ENCODE measurements around the gene SHROOM1. TPM values are rescaled to one million over a fixed set of nuclear protein-coding genes. Genes with fewer than 3 reads are reported as not detected.

Gene SHROOM1
- total and polyA plus RNA-seq, 9 of the 15 experiments (the other 6 are each of a cell fraction or from before 2014, with no cell fraction given), result 0.44 to 26.5 (median 11.9) TPM

DNA sequence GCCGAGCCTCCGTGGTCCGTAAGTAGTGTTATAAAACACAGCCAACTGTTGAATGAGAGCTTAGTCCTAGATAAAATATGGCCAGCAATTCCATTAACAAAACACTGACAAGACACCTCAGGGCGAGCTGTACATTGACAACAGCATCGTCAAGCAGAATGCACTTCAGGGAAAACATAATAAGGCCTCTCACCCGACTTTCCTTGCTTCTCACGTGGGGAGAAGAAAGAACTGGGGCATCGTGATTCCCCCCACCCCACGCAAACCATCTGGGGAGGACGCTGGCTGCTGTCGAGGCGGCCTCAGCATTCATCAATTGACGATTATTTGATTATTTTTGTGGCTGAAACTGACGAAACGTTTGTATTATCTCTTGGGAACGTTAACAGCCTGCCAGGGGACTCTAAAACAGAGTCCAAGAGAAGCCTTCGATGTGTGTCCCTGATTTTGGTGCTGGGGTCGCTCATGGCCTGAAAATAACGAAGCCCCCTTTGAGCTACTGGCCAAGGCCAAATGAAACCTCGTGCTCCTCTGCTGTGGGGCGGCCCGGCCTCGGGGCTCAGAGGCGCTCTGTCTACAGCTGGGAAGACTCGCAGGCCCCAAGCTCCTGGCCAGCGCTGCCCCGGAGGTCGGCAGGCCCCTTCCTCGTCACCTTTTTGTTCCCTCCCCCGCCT lies 35.4 kb upstream of the SHROOM1 start (continued):
- TF ChIP-seq CHD2 (IDR thresholded peaks at IDR 0.05; ENCODE audit: low read depth, low read length), result 0 out of 2 replicates have a peak, but pooled peaks have one; percentile 19
- TF ChIP-seq, protein P1, sequence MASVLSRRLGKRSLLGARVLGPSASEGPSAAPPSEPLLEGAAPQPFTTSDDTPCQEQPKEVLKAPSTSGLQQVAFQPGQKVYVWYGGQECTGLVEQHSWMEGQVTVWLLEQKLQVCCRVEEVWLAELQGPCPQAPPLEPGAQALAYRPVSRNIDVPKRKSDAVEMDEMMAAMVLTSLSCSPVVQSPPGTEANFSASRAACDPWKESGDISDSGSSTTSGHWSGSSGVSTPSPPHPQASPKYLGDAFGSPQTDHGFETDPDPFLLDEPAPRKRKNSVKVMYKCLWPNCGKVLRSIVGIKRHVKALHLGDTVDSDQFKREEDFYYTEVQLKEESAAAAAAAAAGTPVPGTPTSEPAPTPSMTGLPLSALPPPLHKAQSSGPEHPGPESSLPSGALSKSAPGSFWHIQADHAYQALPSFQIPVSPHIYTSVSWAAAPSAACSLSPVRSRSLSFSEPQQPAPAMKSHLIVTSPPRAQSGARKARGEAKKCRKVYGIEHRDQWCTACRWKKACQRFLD (CRISPR knock-in tag; IDR thresholded peaks at IDR 0.05), result no peak; the same call in 1 of the 2 replicates

DNA sequence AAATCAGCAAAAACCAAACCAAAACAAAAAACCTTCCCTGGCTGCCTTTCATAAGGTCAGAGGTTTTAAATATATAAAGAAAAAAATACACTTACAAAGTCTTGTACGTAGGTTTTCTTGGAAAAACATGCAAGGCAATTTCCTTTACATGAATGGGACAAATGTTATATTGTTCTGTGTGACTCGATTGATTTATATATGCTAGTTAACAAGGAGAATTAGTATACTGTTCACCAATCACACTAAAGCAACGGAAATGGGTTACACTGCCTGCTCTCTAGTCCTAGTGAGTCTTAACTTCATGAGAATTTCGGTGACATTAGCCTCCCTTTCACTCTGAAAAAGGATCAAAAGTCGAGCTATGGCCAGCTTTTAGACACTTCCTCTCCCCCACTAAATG lies 30.3 kb upstream of the SHROOM1 start:
- H3K27ac ChIP-seq (ENCODE audit: extremely low read depth, low read depth, low read length), result no peak overlapping the region
- POLR2A ChIA-PET, result interaction anchor here (1.0 to 3.1 kb wide), 4 partner anchors 9 to 12 kb away, joined by 6 to 22 read pairs (median 8); no protein-coding TSS in a partner anchor
- H3K9me1 ChIP-seq (ENCODE audit: control insufficient read depth, insufficient read depth, low read length), result no peaks in the 10 kb centered on the region
- H3K4me3 ChIP-seq, result no peak overlapping the region
- no peaks in the 10 kb centered on the region for H3K79me2 ChIP-seq (ENCODE audit: control insufficient read depth, insufficient read depth, low read length)
- intact Hi-C loops (cut with micrococcal nuclease) (no loop called here), in situ Hi-C loops (cut with MboI) (no loop called here)
- no peak for TF ChIP-seq PHTF2 (CRISPR knock-in tag; IDR thresholded peaks at IDR 0.05)
- no peak for TF ChIP-seq RBM22 (IDR thresholded peaks at IDR 0.05; ENCODE audit: low read depth, low read length, poor library complexity, severe bottlenecking)
- TF ChIP-seq RAD21 (CRISPR knock-in tag; conservative IDR thresholded peaks at IDR 0.05 in 1 of 2, IDR thresholded peaks at IDR 0.05 in 1 of 2), result no peak
- no peak for TF ChIP-seq ZNF445 (CRISPR knock-in tag; IDR thresholded peaks at IDR 0.05; ENCODE audit: low read depth)
- TF ChIP-seq TSC22D4 (tag; IDR thresholded peaks at IDR 0.05), result no peak
- TF ChIP-seq, protein P2, sequence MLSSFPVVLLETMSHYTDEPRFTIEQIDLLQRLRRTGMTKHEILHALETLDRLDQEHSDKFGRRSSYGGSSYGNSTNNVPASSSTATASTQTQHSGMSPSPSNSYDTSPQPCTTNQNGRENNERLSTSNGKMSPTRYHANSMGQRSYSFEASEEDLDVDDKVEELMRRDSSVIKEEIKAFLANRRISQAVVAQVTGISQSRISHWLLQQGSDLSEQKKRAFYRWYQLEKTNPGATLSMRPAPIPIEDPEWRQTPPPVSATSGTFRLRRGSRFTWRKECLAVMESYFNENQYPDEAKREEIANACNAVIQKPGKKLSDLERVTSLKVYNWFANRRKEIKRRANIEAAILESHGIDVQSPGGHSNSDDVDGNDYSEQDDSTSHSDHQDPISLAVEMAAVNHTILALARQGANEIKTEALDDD (IDR thresholded peaks at IDR 0.05), result peak; percentile 58
- no peaks in the 10 kb centered on the region for H4K20me1 ChIP-seq (replicated peaks; ENCODE audit: control insufficient read depth, insufficient read depth, low read length)
- H3K36me3 ChIP-seq (ENCODE audit: control insufficient read depth, insufficient read depth, low read length), result no peaks in the 10 kb centered on the region
- H3K4me2 ChIP-seq (ENCODE audit: insufficient read depth, low read length), result no peak overlapping the region
- no peaks in the 10 kb centered on the region for H3K9me3 ChIP-seq (replicated peaks; ENCODE audit: control insufficient read depth, insufficient read depth, low read depth, low read length)
- peak overlapping the region; percentile 45 for H2AFZ ChIP-seq (ENCODE audit: low read depth, low read length)
- DNase-seq (ENCODE audit: extremely low read depth in 1 of 4, low spot score in 3 of 4) (no peak), ATAC-seq (no peak), FAIRE-seq (no peak)
- no peaks in the 10 kb centered on the region for H3K27me3 ChIP-seq (ENCODE audit: control insufficient read depth in 2 of 2, insufficient read depth in 2 of 2, low read length in 2 of 2)
- CTCF ChIA-PET (ENCODE audit: low intra/inter-chr PET ratio), result interaction anchor here (0.6 kb wide), 1 partner anchor 97 kb away, joined by 3 read pairs; no protein-coding TSS in a partner anchor
- H3K9ac ChIP-seq (ENCODE audit: insufficient read depth in 1 of 2, low read depth in 2 of 2, low read length in 2 of 2), result no peak overlapping the region
- peaks cover 4 to 8% of the 10 kb centered on the region in 2 experiments for H3K4me1 ChIP-seq (replicated peaks in 1 of 2; ENCODE audit: control insufficient read depth in 2 of 2, insufficient read depth in 2 of 2, low read length in 2 of 2)
- WGBS (ENCODE audit: insufficient coverage, low coverage, missing lambda C conversion rate), result 8% methylated on average over 5 of the region's 5 CpGs
- BruUV-seq (replicated peaks), result no TSS peak

Measured in K562 (cell line).